ENCODE data around the gene ZNF407. TPM values are rescaled to one million over a fixed set of nuclear protein-coding genes. Genes with fewer than 3 reads are reported as not detected.

The ZNF407 gene
- total and polyA plus RNA-seq, 10 donors: 2.0 to 41.0 (median 26.3) TPM

GRCh38 chr18:74832999-74833398 lies 235.3 kb downstream of the ZNF407 start:
- no peak overlapping the region for H3K27ac ChIP-seq
- H3K27me3 ChIP-seq (replicated peaks in 1 of 7): no peaks in the 10 kb centered on the region
- no peak for TF ChIP-seq POLR2AphosphoS5 (IDR thresholded peaks at IDR 0.05)
- TF ChIP-seq POLR2A (IDR thresholded peaks at IDR 0.05): no peak
- TF ChIP-seq, protein P1, sequence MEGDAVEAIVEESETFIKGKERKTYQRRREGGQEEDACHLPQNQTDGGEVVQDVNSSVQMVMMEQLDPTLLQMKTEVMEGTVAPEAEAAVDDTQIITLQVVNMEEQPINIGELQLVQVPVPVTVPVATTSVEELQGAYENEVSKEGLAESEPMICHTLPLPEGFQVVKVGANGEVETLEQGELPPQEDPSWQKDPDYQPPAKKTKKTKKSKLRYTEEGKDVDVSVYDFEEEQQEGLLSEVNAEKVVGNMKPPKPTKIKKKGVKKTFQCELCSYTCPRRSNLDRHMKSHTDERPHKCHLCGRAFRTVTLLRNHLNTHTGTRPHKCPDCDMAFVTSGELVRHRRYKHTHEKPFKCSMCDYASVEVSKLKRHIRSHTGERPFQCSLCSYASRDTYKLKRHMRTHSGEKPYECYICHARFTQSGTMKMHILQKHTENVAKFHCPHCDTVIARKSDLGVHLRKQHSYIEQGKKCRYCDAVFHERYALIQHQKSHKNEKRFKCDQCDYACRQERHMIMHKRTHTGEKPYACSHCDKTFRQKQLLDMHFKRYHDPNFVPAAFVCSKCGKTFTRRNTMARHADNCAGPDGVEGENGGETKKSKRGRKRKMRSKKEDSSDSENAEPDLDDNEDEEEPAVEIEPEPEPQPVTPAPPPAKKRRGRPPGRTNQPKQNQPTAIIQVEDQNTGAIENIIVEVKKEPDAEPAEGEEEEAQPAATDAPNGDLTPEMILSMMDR (IDR thresholded peaks at IDR 0.05 in 8 of 11, conservative IDR thresholded peaks at IDR 0.05 in 3 of 11): no peak
- DNase-seq: no peak
- no peak overlapping the region for H3K4me3 ChIP-seq
- no peaks in the 10 kb centered on the region for H3K9me3 ChIP-seq
- H3K36me3 ChIP-seq: peaks cover 0 to 13% (median 0%) of the 10 kb centered on the region in 6 donors
- no peaks in the 10 kb centered on the region for H3K4me1 ChIP-seq
- intact Hi-C loops (cut with DNase I; ENCODE audit: low total_unique reads): no loop called here
- WGBS, 5 donors: 90 to 98% (median 95%) methylated on average over 1 of the region's 1 CpG

- no peaks in the 10 kb centered on the region for H3K4me1 ChIP-seq
- no peak overlapping the region for H3K27ac ChIP-seq
- TF ChIP-seq POLR2AphosphoS5 (IDR thresholded peaks at IDR 0.05) (no peak), POLR2A (IDR thresholded peaks at IDR 0.05) (no peak)
- TF ChIP-seq, protein P1 (IDR thresholded peaks at IDR 0.05 in 8 of 11, conservative IDR thresholded peaks at IDR 0.05 in 3 of 11): no peak
- intact Hi-C loops (cut with DNase I; ENCODE audit: low total_unique reads): no loop called here
- 89 to 94% (median 91%) methylated on average over 9 of the region's 9 CpGs for WGBS, 5 donors
- no peak overlapping the region for H3K4me3 ChIP-seq
- H3K9me3 ChIP-seq: no peaks in the 10 kb centered on the region
- H3K27me3 ChIP-seq (replicated peaks in 1 of 7): no peaks in the 10 kb centered on the region
- DNase-seq: no peak
- peaks cover 0 to 17% (median 0%) of the 10 kb centered on the region in 6 donors for H3K36me3 ChIP-seq
These were observed 237.0 kb downstream of the ZNF407 start for GRCh38 chr18:74834424-74835309.

DNA sequence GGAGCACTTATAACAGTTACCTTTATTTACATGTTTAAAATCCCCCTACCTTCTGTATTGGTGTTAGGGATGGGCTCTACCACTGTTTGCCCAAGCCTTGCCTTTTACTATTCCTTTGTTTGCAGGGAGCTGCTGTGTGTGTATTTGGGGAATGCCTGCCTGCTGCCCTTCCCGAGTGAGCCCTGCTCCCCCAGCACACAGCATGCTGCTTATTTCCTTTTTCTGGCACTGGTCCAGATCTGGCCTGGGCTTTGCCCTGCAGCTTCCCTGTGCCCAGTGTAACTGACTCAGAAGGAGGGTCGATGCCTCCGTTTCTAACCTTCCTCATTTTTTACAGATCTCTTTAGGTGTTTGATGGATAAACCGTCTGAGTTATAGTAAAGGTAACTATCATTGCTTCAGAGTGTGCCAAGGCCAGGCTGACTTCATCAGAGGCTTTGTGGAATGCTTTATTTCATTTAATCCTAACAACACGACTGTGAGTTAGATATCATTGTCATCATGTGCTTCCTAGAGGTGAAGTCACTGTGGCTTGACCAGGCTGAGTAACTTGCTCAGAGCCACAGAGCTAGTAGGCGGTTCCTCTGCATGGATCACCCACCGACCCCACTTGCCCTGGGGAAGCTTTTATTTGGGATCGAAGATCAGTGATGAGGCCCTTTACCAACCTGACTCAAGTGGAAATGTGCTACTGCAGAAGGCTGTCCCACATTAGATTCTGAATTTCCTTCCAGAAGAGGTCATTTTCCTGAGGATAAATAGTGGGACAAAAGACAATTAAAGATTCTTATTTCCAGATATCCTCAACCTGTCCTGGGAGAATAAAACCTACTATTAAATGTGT lies 238.8 kb downstream of the ZNF407 start:
- H3K27ac ChIP-seq: no peak overlapping the region

More for the DNA sequence above, 238.8 kb downstream of the ZNF407 start:
- Histone ChIP-seq H3K9me3 (no peaks in the 10 kb centered on the region), H3K4me3 (no peak overlapping the region), H3K27me3 (replicated peaks in 1 of 7) (no peaks in the 10 kb centered on the region), H3K36me3 (peaks cover 0 to 20% (median 0%) of the 10 kb centered on the region in 6 donors), H3K4me1 (no peaks in the 10 kb centered on the region)
- peak; percentile 59 for DNase-seq
- WGBS, 5 donors: 61 to 77% (median 68%) methylated on average over 8 of the region's 8 CpGs
- TF ChIP-seq, protein P1 (IDR thresholded peaks at IDR 0.05 in 8 of 11, conservative IDR thresholded peaks at IDR 0.05 in 3 of 11): no peak
- TF ChIP-seq POLR2A (IDR thresholded peaks at IDR 0.05) (no peak), POLR2AphosphoS5 (IDR thresholded peaks at IDR 0.05) (no peak)
- intact Hi-C loops (cut with DNase I; ENCODE audit: low total_unique reads): no loop called here
